ENCODE measurements around the gene COMMD8.
"Not testable (repeated sequence)": the region's sequence is repeated elsewhere in the genome, so short reads cannot be mapped to it uniquely, and the experiment has no call there.

COMMD8 gene

DNA sequence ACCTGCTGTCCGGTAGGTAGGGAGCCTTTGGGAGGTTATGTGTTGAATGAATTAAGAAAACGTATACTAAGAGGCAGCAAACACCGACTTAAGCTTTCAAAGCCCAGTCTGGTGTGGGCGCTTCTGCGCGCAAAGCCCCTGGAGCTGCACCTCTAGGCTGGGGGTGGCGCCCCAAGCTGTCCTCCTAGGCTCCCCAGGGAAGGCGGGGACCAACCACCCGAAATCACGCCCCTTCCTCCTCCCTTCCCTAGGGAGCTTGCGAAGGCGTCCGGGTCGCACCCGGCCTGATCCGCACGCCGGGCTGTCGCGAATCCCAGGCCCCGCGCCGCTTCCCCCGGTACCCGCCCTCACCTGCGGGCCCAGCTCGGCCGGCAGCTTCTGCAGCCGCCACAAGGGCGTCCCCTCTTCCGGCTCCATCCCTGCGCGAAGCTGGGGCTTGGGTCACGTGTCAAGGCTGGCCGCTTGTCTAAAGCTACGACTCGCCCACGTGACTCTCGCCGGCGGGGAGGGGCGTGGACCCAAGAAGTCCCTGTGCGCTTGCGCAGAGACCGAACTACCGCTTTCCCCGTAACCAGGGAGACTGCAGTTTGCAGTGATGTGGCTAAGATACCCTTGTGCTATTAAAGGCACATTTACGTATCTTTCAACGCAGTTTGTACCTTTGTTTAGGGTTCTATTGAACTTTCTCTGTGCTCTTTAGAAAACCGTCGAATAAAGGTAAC lies at the start of gene COMMD8:
COMMD8 (minus strand) TSS at position 468 of the 722 bp plus-strand sequence; CDS start at position 417, 51 bp downstream.
- DNase-seq = peak; percentile 97

DNA sequence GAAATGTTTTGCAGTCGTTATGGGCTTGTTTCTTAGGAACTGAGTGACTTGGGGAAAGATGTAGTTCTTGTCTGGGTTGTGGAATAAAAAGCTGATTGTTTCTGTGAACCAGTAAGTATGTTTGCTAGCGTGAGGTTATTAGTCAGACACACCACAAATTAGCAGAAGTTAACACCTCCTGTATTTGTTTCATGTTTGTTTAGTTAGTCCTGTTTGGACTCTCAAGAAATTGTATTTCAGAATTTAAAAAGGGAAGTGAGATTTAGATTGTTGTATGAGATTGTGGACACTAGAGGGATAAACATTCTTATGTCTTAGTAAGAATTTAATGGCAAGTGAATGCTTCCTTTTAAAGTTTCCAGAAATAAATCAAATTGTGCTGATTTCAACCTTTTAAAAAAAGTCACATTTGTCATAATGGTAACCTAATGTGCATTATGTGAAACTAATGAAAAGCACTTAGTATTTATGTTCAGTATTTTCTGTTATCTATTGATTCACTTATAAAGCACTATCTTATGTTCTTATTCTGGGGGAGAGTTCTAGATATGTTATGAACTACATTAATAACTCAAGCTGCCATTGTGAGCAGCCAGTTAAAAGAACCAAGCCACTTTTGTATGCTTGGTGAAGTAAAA lies 47.1 kb upstream of the COMMD8 start:
- DNase-seq = no peak

DNA sequence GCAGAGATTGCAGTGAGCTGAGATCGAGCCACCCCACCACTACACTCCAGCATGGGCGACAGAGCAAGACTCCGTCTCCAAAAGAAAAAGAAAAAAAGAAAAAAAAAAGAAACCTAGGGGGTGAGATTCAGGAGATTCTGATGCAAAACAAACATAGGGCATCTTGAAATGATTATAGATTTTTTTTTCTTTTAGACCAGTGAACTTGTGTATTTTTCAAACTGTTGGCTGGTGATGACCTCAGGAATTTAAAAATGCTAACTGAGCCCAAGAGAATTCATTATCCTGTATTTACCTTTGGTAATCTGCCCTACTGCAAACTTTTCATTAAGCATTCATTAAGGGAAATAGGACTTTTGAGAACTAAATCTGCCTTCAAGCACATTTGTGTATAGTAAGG lies 42.2 kb upstream of the COMMD8 start:
- no peak for DNase-seq

DNA sequence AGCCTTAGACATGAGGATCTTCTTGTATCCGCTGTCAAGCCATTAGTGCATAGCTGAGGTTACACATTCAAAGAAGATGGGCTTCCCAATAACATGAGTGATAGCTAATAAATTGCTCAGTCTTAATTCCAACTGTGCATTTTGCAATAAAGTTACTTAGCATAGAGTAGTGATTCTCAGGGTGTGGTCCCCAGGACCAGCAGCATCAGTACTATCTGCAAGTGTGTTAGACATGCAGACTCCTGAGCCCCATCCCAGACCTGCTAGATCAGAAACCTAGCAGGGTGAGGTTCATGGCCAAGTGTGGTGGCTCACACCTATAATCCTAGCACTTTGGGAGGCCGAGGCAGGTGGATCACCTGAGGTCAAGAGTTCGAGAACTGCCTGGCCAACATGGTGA lies 41.6 kb upstream of the COMMD8 start:
- no peak for DNase-seq

DNA sequence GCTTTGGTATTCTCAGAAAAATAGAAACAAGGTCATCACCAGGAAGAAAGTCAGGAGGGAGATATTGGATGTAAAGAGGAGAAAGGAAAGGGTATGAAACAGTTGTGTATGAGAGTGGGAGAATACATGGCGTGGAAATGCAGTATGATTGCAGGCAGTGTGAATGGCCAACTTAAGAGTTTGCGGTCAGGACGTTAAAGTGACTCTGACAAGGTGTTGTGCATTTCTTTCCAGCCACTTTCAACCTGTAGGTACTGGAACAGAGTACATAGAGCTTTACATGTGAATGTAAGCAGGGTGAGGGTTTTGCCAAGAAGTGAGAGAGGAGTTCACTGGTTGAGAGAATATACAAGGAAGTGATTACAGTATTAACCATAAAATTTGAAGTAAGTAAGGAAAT lies 37.3 kb upstream of the COMMD8 start:
- DNase-seq = no peak

DNA sequence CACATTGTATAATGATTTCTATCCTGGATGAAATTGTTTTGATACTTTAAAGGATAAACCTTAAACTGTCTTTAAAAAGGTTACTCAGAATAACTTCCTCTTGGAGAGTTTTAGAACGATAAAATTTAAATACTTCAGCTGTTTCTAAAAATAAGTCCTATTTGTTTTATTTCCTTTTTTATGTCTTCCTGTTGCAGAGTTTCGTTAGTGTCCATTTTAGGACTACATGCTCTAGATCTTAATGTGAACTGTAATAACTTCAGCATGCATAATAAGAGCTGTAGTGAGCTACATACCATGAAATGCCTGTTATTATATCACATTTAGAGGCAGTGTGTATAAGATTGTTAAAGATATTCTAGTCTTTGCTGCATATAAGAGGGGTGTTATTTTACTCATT lies 36.2 kb upstream of the COMMD8 start:
- DNase-seq = no peak

DNA sequence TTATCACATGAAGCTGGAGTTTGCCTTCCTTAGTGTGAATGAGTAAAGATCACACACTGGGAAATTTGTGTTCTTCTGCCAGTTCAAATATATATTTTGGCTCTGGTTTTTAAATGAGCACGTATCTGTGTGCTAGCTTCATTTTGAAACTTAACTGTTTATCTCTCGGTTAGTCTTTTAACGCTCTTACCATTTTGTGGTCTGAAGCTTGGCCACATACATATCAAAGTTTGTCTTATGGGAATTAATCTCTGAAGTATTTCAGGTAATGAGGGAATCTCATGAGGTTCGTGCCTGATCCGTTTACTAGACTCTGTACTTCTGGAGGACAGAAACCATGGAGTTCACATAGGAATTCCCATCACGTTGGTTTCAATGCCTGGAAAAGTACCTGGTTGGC lies 35.4 kb upstream of the COMMD8 start:
- no peak for DNase-seq

DNA sequence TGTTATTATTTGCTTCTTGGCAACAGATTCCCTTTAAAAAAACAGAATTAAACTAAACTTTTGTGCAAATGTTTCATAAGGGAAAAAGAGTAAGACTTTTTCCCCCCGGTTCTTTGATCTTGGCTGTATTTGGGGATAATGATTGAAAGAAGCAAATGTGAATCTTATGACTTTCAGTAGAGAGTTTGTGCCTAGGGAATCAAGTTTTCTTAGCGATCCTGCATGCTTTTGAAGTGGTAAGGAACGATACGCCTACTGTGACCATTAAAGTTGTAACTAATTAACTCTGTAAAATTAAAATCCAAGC lies 30.6 kb upstream of the COMMD8 start:
- DNase-seq = no peak

DNA sequence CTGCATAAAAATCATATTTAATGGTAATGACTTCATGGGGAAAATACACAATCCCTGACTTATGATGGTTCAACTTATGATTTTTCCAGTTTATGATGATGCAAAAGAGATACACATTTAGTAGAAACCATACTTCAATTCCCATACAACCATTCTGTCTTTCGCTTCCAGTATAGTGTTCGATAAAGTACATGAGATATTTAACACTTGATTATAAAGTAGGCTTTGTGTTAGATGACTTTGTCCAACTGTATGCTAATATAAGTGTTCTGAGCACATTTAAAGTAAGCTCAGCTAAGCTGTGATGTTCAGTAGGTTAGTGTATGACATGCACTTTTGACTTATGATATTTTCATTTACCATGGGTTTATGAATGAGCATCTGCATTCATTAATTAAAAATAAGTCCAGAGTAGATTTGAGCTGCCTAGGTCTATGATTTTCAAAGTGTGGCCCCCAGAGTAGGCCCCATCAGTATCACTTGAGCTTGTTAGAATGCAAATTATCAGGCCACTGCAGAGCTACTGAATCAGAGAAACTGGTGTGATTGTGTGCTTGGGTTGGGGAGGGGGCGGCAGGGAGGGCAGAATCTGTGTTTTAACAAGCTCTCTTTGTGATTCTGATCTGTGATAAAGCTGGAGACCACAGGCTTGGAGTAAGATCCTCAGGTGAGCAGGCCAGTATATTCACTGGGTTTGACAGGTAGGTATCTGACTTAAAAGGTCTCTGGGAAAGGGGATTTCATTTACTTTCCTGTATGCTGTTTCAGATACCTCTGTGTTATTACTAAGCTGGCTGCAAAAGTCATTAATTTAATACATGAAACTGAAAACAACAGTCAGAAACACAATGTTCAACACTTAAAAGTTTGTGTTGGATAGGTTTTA lies 30.0 kb upstream of the COMMD8 start:
- DNase-seq = no peak

DNA sequence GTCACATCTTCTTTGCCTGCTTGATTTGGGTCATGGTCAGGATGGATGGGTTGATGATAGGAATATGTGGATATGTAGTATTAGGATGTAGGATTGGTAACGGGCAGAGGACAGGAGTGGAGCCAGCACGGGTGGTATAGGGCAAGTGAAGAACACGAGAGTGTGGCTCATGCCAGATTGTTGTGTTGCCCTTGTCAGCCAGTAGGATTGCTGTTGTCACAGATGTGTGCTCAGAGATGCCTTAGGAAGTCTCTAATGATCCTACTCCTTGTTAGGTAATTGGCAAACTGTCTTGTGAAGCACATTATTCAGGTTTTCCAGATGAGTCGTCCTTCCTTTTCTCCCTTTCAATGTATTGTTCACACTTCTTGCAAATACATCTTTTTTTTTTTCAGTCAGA lies 27.0 kb upstream of the COMMD8 start:
- DNase-seq = no peak

DNA sequence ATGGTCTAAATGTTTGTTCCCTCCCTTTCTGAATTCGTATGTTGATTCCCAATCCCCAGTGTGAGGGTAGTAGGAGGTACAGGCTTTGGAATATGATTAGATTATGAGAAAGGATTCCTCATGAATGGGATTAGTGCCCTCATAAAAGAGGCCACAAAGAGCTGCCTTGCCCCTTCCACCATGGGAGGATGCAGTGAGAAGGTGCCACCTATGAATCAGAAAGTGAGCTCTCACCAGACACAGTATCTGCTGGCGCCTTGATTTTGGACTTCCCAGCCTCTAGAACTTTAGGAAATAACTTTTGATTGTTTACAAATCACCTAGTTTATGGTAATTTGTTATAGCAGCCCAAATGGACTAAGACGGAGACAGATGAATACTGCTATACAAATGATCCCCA lies 25.2 kb upstream of the COMMD8 start:
- DNase-seq = no peak

DNA sequence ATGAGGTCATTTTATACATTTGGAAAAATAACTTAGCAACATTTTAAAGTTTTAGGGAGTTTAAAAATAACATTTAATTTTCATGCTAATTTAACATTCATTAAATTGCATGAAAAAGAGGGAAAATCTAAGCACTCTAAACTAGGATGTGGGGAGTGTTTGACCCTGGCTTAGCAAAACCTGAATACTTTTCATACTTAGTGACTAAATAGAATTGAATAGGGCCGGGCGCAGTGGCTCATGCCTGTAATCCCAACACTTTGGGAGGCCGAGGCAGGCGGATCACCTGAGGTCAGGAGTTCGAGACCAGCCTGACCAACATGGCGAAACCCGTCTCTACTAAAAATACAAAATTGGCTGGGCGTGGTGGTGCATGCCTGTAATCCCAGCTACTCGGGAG lies 23.2 kb upstream of the COMMD8 start:
- not testable (repeated sequence) for DNase-seq

DNA sequence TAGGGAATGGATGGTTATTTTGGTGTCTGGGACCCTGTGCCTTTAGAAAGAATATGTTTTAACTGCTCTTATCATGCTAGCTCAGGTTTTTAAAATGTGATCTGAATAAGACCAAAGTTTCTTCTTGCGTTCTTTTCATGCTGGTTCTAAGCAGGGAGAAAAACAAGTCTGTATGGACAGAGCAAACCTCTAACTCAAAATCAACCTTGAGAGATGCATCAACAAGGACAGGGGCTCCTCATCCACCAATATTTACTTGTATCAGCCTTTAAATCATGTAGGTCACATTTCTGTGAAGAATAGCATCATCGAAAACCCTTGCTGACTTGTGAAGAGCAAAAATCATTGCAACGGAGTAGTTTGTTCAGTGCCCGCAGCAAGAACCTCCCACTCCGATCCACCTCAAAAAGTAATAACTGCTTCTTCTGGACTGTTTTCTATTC lies 22.8 kb upstream of the COMMD8 start:
- DNase-seq = no peak

DNA sequence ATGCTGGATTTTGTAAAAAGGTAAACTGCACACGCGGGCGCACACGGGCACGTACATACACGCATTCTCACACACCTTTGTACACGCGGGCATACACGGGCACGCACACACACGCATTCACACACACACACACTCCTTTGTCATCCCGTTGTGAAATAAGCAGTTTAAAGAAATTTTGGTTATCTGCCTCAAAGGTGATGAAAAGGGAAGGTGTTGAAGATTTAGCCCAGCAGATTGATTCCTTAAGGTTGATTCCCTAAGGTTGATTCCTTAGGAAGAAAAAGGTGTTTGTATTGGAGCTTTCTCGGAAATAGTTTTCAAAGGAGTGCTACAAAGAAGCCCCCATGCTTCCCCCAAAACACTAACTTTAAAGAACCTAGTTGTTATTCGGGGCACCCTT lies 22.3 kb upstream of the COMMD8 start:
- DNase-seq = no peak

DNA sequence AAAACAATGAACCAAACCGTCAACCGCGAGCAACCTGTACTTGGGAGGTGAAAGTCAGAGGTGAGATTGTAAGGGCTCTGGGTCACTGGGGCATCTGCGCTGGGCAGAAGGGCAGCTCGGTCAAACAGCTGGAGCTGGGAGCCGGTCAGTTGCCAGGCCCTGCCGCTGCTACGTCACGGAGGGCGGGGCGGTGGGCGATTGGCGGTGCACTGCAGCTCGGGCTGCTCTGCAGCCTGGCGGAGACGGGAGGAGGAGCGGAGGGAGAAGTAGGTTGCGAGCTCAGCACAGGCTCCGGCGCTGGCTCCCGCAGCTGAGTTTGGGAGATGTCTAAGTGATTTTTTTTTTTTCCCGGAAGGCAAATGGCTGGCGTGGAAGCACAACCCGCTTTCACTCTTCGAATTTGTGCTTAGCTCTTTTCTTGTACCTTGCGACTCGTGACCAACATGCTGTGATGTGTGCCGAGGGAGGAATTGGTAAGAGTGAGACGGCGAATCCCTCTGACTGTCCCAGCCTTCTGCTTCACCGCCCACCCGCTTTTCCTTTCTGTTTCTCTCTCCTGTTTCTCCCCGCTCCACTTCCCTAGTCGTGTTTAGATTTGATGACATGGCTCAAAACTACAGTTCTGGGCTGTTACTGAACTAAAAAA lies 21.7 kb upstream of the COMMD8 start, which contains the start of gene ATP10D:
ATP10D (plus strand) TSS at position 229 of the 646 bp plus-strand sequence. CDS start 27,266 bp downstream, outside the sequence.
- peak; percentile 53 to 54 for DNase-seq

DNA sequence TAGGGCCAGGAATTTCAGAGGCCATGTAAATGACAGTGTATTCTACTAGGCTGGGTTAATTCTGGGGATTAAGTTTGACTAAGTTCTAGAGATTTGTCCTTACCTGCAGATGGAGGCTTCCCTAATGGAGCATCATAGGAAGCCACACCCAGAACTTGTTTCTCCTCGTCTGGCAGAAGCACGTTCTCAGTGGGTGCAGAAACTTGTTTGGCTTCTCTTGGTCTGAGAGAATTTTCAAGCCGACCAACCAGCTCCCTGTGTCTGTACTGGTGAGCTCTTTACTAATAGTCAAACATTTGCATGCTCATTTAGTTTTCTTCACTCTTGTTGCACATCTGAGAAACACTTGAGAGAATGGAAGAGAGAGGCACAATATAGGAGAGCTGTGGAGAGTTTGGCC lies 20.7 kb upstream of the COMMD8 start:
- DNase-seq = no peak

DNA sequence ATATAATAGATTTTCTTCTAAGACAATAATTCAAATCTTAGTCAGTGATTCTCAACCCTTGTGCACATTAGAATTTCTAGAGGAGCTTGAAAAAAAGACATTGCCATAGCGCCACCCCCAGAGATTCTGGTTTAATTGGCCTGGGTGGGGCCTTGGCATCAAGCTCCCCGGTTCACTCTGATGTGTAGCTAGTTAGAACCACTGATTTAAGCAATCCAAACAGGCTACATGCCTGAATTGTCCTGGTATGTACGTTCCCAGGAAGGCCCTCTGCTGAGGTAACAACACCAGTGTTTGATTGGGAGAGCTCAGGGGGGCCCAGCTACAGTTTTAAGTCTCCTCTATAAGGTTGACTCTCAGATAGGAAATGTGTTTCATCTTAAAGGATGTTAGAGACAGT lies 20.2 kb upstream of the COMMD8 start:
- DNase-seq = no peak

DNA sequence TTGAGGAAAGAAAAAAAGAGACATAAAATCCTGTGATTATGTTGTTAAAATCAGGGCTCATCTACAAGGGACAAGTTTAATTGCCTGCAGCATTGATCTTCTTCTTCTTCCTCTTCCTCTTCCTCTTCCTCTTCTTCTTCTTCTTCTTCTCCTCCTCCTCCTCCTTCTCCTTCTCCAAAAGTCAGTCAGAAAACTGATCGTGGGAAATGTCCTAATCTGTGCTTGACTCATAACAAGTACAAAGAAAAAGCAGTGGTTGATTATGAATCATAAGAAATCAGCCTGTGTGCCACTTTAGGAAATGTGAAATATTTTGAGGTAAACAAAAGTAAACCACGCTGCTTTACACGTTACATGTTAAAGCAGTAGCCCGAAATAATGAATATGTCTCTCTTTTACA lies 18.8 kb upstream of the COMMD8 start:
- no peak for DNase-seq

DNA sequence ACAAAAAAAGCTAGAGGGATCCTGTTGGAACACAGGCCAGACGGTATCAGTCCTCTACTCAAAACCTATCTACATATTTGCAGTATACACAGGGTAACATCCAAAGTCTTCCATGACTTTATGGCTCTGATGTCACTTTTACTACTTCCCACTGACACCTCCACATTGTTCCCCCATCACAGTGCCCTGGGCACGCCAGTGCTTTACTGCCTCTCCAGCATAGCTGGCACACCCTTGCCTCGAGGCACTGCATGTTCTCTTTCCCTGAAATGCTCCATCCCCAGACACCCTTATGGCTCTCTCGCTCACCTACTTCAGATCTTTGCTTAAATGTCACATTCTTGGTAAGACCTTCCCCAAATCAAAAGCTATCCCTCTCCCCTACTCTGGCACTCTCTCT lies 15.3 kb upstream of the COMMD8 start:
- no peak for DNase-seq

DNA sequence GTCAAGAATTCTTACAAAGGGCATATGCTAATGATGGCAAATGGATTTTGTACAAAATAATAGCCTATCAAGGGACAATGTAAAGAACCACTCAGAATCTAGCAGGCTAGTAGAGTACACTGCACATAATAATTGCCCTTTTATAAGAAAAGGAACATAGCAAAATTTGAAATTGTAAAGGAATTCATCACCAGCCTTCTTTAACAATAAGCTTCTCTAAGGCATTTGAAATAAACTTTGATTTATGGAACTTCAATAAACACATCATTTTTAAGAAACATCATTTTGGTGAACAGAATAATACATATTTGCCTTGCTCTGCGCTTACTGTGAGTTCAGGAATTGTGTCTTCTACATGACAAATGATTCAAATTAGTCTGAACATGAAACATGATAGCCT lies 11.9 kb upstream of the COMMD8 start:
- DNase-seq = no peak

DNA sequence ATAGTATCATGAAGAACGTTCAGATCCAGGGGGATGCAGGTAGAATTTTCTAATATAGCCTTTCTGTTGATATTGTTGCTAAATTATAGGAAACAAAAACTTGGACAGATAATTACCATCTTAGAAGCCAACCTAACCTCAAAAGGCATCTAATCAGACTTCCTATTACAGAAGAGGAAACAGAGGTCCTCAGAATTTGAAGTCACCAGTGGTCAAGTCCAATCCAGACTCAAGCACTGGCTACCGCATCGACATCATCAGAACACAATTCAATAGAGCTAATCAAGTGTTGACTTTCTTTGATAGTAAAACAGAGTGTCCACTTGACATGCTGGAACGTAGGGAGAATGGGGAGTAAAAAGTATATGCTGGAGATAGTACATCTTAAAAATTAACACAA lies 11.3 kb upstream of the COMMD8 start:
- DNase-seq = no peak

DNA sequence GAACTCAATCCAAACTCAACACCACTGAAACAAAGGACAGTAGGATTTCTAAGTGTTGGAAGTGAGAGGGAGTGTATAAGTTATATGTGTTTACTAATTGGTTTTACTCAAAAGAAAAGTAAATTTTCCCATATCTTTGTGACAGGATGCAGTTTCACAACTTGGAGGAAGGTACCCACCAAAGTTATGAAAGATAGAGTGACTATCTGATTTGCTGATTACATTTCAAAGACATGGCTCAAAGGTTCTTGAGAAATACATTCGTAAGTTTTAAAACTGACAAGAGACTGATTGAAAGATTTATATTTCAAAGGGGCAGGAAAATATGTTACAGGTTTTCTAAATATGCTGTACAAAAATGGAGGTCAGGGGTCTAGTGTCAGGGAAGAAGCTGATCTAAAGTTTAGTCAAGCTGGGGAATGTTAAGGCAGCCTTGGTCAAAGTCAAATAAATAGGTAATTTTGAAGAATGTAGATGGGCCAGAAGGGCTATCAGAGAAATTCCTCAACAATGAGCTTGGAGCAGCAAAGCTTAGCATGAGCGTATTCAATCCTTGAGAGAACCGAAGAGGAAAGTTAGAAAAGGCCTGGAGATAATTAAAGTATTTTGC lies 9.7 kb upstream of the COMMD8 start:
- no peak for DNase-seq

DNA sequence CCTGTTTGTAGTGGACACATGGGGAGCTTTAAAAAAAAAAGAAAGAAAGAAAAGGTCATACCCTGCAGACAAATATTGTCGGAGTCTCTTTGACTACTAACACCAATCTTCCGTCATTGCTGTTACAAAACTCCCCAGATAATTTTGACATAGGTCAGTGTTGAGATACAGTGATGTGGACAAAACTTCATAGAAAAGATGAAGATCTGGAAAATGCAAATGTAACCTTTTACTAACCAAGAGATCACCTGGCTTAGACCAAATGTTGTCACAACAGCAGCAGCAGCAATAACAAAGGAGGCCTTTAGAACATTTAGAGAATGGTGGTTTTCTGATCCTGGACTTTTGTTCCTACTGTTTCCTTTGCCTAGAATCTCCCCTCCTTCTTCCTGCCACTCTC lies 8.1 kb upstream of the COMMD8 start:
- no peak for DNase-seq
